BLaER1 treated with 17β-estradiol and CSF1 and Interleukin-3, amounts not matched to agents 10 nM and 100 nM (cell line): ENCODE measurements around the gene CYP2S1.

ENCODE experiments used
- H3K27ac ChIP-seq, 11 experiments: shearing (Covaris generic); formaldehyde crosslinking; 2 replicates each; pipeline ENCODE4 v1.8.1; 2022
- H3K27me3 ChIP-seq, 11 experiments: shearing (Covaris generic); formaldehyde crosslinking; 2 replicates each; pipeline ENCODE4 v1.8.1; 2022
- H3K36me3 ChIP-seq, 11 experiments: shearing (Covaris generic); formaldehyde crosslinking; 2 replicates each; pipeline ENCODE4 v1.8.1; 2022
- H3K4me1 ChIP-seq, 10 experiments: shearing (Covaris generic); formaldehyde crosslinking; 2 replicates each; pipeline ENCODE4 v1.8.1; 2022
- H3K4me2 ChIP-seq, 11 experiments: shearing (Covaris generic); formaldehyde crosslinking; 2 replicates each; pipeline ENCODE4 v1.8.1; 2022
- H3K4me3 ChIP-seq, 10 experiments: shearing (Covaris generic); formaldehyde crosslinking; 2 replicates each; pipeline ENCODE4 v1.8.1; 2022
- H3K9ac ChIP-seq, 11 experiments: shearing (Covaris generic); formaldehyde crosslinking; 2 replicates each; pipeline ENCODE4 v1.8.1; 2022
- H3K9me3 ChIP-seq, 11 experiments: shearing (Covaris generic); formaldehyde crosslinking; replicated peaks in 1 of 11; 2 replicates each; pipeline ENCODE4 v1.8.1; 2022
- H4K20me1 ChIP-seq, 11 experiments: shearing (Covaris generic); formaldehyde crosslinking; 2 replicates each; pipeline ENCODE4 v1.8.1; 2022
- Cebpa-rat ChIP-seq, 11 experiments: shearing (Covaris generic); IDR thresholded peaks; 2 replicates each; pipeline ENCODE4 v1.8.1; 2022

CYP2S1 gene

DNA sequence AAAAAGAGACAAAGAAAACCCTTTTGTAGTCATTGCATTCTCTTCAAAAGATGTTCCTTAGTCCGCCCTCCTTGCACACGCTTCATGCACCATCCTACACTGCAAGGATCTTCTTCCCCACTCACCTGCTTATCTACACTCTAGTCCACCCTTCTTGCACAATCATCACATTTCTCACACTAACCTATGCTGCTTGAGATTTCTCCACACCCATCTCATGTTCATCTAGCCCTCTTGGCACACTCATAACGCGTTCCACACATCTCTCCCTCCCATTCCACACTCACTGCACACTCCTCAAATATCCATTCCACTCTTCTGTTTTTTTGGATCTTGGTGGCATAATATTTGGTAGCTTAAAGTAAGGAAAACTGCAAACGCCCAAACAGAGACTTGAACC lies 48.8 kb downstream of the CYP2S1 start:
- Histone ChIP-seq H3K9ac (no peak overlapping the region), H3K27ac (no peak overlapping the region), H3K4me2 (no peak overlapping the region), H3K9me3 (no peaks in the 10 kb centered on the region), H3K27me3 (no peaks in the 10 kb centered on the region), H3K36me3 (no peaks in the 10 kb centered on the region), H3K4me3 (no peak overlapping the region), H4K20me1 (no peaks in the 10 kb centered on the region), H3K4me1 (peaks cover 0 to 8% (median 3%) of the 10 kb centered on the region in 10 experiments; a peak in 5 of 20 replicates)
- no peak for TF ChIP-seq Cebpa-rat (IDR thresholded peaks at IDR 0.05)

DNA sequence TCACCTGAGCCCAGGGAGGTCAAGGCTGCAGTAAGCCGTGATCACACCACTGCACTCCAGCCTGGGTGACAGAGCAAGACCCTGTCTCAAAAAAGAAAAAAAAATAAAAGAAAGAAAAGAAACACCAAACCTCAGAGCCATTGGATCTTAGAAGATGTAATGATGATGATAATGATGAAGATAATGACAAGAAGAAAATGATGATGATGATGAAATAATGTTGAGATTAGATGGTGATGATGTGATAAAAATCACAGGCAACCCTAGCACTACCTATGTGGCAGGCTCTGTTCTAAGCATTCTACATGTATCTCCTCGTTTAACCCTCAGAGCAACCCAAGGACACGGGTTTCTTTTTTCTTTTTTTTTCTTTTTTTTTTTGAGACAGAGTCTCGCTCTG lies 51.1 kb downstream of the CYP2S1 start:
- no peaks in the 10 kb centered on the region for H3K27me3 ChIP-seq
- TF ChIP-seq Cebpa-rat (IDR thresholded peaks at IDR 0.05) = no peak
- no peaks in the 10 kb centered on the region for H3K4me1 ChIP-seq
- H3K36me3 ChIP-seq = no peaks in the 10 kb centered on the region
- H3K27ac ChIP-seq = no peak overlapping the region
- no peak overlapping the region for H3K4me2 ChIP-seq
- H3K9me3 ChIP-seq = no peaks in the 10 kb centered on the region
- no peak overlapping the region for H3K9ac ChIP-seq
- no peaks in the 10 kb centered on the region for H4K20me1 ChIP-seq
- H3K4me3 ChIP-seq = no peak overlapping the region

DNA sequence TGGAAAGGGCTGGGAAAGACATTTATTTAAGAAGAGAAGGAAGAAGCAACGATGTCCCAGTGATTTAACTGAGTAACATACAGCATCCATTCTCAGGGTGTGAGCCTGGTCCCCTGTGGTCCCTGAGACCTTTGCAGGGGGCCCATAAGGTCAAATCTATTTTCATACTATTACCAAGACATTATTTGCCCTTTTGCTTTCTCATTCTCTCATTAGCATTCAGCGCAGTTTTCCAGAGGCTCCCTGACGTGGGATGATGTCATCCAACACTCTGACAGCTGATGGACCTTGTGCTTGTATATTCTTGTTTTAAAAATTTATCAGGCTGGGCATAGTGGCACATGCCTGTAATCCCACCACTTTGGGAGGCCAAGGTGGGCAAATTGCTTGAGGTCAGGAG lies 52.8 kb downstream of the CYP2S1 start:
- H4K20me1 ChIP-seq = no peaks in the 10 kb centered on the region
- H3K36me3 ChIP-seq = no peaks in the 10 kb centered on the region
- H3K27ac ChIP-seq = no peak overlapping the region
- no peaks in the 10 kb centered on the region for H3K27me3 ChIP-seq
- TF ChIP-seq Cebpa-rat (IDR thresholded peaks at IDR 0.05) = no peak
- H3K4me2 ChIP-seq = no peak overlapping the region
- no peaks in the 10 kb centered on the region for H3K9me3 ChIP-seq
- H3K9ac ChIP-seq = no peak overlapping the region
- H3K4me3 ChIP-seq = no peak overlapping the region
- H3K4me1 ChIP-seq = no peaks in the 10 kb centered on the region

DNA sequence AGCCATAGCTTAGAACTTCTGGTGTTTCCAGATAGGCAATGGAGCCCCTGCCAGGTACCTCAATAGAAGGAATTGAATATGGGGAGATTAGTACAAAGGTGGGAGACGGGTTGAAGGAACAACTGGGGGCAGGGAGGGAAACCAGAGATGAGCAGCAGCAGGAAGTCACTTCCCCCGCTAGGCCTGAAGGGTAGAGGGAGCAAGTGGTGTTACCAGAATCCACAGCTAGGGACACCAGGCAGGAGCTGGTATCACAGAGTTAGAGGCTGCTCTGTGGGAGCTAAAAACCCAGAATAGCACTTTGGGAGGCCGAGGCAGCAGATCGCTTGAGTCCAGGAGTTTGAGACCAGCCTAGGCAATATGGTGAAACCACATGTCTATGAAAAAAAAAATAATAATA lies 55.9 kb downstream of the CYP2S1 start:
- H3K9ac ChIP-seq = no peak overlapping the region
- H3K9me3 ChIP-seq = no peaks in the 10 kb centered on the region
- no peak overlapping the region for H3K4me2 ChIP-seq
- no peak for TF ChIP-seq Cebpa-rat (IDR thresholded peaks at IDR 0.05)
- no peak overlapping the region for H3K4me3 ChIP-seq
- no peaks in the 10 kb centered on the region for H4K20me1 ChIP-seq
- H3K4me1 ChIP-seq = no peaks in the 10 kb centered on the region
- no peak overlapping the region for H3K27ac ChIP-seq
- no peaks in the 10 kb centered on the region for H3K36me3 ChIP-seq
- H3K27me3 ChIP-seq = no peaks in the 10 kb centered on the region

DNA sequence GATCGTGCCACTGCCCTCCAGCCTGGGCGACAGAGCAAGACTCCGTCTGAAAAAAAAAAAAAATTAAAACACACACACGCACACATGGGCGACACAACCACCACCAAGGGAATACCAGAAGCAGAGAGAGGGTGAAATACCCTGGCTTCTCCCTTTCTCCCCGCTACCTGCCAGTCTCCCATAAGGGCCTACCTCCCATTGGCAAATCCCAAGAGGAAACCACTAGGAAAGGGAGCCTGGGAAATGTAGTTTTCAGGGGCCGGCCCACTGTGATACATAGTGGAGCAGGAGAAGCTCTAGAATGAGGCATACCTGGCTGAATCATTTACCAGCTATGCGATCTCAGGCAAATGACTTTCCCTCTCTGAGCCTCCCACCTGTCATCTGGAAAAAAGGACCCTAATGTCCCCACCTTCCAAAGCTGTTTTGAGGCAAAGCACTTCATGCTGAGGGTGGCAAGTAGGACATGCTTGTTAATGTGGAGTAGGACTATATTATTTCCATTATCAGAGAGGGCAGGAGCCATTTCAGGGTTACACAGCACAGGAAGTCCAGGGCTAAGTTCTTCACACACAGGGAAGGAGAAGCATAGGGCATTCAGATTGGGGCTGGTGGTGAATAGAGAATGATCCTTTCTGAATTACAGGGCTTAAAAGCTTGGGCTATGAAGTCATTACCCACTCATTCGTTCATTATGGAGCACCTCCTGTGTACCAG lies 56.8 kb downstream of the CYP2S1 start:
- no peak overlapping the region for H3K9ac ChIP-seq
- no peak overlapping the region for H3K4me2 ChIP-seq
- H4K20me1 ChIP-seq = no peaks in the 10 kb centered on the region
- H3K4me1 ChIP-seq = no peaks in the 10 kb centered on the region
- H3K9me3 ChIP-seq = no peaks in the 10 kb centered on the region
- no peaks in the 10 kb centered on the region for H3K36me3 ChIP-seq
- no peak overlapping the region for H3K4me3 ChIP-seq
- TF ChIP-seq Cebpa-rat (IDR thresholded peaks at IDR 0.05) = no peak
- H3K27ac ChIP-seq = no peak overlapping the region
- H3K27me3 ChIP-seq = no peaks in the 10 kb centered on the region

DNA sequence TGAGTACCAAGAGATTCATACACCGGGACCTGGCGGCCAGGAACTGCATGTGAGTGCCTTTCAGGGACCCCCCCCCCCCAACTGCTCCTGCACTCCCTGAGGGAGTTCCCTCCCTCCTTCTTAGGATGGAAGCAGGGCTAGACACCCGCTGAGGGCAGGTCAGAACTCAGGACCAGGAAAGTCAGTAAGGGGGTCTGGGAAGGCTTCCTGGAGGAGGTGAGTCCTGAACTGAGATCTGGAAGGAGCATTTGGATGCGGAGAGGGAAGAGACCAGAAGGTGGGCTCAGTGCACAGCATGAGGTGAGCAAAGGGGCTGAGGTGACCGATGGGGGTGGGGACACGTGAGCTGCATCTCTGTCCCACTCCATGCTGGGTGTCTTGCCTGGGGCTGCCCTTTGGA lies 60.6 kb downstream of the CYP2S1 start:
- Histone ChIP-seq H3K27ac (no peak overlapping the region), H4K20me1 (no peaks in the 10 kb centered on the region), H3K4me2 (no peak overlapping the region), H3K9ac (no peak overlapping the region), H3K9me3 (no peaks in the 10 kb centered on the region), H3K36me3 (no peaks in the 10 kb centered on the region), H3K4me1 (no peaks in the 10 kb centered on the region), H3K27me3 (no peaks in the 10 kb centered on the region), H3K4me3 (no peak overlapping the region)
- TF ChIP-seq Cebpa-rat (IDR thresholded peaks at IDR 0.05) = no peak

DNA sequence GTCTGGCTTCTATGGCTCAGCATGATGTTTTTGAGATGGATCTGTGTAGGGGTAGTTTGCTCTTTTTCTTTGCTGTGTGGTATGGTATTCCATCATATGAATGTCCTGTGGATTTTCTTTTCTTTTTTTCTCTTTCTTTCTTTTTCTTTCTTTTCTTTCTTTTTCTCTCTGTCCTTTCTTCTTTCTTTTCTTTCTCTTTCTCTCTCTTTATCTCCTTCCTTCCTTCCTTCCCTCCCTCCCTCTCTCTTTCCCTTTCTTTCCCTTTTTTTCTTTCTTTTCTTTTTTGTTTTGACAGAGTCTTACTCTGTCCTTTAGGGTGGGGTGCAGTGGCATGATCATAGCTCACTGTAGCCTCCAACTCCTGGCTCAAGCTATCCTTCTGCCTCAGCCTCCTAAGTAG lies 62.2 kb downstream of the CYP2S1 start:
- Histone ChIP-seq H3K4me2 (no peak overlapping the region), H3K27me3 (no peaks in the 10 kb centered on the region), H3K4me1 (no peaks in the 10 kb centered on the region), H3K9me3 (no peaks in the 10 kb centered on the region), H3K27ac (no peak overlapping the region), H3K4me3 (no peak overlapping the region), H4K20me1 (no peaks in the 10 kb centered on the region), H3K9ac (no peak overlapping the region), H3K36me3 (no peaks in the 10 kb centered on the region)
- no peak for TF ChIP-seq Cebpa-rat (IDR thresholded peaks at IDR 0.05)
